GM12864 (cell line): ENCODE results near the gene UMODL1.

ENCODE experiments used
- DNase-seq: peaks from one replicate; pipeline ENCODE4 v3.0.0-alpha.2; 2011; ENCODE audit warnings: low read depth
- H3K4me3 ChIP-seq: 2 replicates; pipeline ENCODE4 v1.5.1; 2011; ENCODE audit warnings: mild to moderate bottlenecking, low read depth, low read length, control low read depth
- TF ChIP-seq, protein P1 (sequence below): IDR thresholded peaks from 2 replicates; pipeline ENCODE4 v1.5.1; 2011; ENCODE audit warnings: low read depth, mild to moderate bottlenecking, moderate library complexity, low read length, control low read depth, inconsistent platforms; ENCODE audit errors: missing control alignments

UMODL1 gene

DNA sequence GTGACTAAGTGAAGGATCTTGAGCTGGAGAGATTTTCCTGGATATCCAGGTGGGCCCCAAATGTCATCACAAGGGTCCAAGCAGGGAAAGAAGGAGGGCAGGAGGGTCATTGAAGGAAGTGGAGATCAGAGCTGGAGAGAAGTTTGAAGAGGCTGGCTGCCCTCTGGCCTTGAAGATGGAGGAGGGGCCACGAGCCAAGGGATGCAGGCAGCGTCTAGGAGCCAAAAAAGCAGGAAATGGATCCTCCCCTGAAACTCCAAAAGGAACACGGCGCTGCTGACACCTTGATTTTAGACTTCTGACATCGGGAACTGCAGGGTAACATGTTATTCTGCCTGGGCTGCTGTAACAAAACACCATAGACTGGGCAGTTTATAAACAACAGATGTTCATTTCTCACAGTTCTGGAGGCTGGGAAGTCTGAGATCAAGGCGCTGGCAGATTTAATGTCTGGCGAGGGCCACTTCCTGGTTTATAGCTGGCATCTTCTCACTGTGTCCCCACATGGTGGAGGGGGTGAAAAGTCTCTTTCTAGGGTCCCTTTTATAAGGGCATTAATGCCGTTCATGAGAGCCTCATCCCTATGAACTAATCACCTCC is 32.2 kb upstream of the UMODL1 start:
- DNase-seq: no peak
- H3K4me3 ChIP-seq: no peak overlapping the region
- TF ChIP-seq, protein P1, sequence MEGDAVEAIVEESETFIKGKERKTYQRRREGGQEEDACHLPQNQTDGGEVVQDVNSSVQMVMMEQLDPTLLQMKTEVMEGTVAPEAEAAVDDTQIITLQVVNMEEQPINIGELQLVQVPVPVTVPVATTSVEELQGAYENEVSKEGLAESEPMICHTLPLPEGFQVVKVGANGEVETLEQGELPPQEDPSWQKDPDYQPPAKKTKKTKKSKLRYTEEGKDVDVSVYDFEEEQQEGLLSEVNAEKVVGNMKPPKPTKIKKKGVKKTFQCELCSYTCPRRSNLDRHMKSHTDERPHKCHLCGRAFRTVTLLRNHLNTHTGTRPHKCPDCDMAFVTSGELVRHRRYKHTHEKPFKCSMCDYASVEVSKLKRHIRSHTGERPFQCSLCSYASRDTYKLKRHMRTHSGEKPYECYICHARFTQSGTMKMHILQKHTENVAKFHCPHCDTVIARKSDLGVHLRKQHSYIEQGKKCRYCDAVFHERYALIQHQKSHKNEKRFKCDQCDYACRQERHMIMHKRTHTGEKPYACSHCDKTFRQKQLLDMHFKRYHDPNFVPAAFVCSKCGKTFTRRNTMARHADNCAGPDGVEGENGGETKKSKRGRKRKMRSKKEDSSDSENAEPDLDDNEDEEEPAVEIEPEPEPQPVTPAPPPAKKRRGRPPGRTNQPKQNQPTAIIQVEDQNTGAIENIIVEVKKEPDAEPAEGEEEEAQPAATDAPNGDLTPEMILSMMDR: no peak

DNA sequence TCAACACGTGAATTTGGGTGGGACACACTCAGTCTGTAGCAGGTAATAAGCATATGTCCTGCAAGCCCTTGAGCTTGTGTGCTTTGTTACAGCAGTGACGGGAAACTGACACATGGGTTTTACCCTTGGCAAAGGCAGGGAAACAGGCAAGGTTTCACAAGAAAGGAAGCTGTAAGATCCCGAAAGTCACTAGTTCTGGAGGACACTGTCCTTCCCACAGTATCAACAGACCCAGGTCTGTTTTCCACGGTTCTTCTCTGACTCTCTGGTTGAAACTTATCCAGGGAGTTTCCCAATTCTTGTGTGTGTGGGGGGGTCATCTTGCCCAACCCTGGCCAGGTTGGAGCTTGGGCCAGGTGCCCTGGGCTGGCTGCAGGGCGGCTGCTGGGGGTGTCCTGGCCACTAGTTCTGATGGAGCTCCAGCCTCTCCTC is 31.6 kb upstream of the UMODL1 start:
- no peak overlapping the region for H3K4me3 ChIP-seq
- no peak for DNase-seq
- TF ChIP-seq, protein P1: no peak

DNA sequence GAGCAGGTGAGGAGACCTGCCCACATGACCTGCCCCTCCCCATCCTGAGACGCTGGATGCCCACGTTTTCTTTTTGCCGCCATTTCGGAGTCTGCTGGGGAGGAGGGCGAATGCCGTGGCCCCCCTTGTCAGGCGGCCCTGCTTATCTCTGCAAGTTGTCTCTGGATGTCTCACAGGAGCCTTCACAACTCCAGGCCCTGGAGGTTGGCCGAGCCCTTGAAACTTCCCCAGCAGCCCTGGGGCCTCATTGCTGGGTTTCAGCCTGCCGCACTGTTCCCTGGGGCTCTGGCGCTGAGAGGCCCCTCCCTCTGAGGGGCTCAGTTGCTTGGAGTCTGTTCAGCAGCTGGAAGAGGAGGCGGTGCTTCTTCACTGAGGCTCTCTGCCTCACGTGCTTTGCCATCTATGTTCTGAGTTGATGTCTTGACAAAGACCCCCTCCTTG is 31.2 kb upstream of the UMODL1 start:
- TF ChIP-seq, protein P1: no peak
- no peak for DNase-seq
- H3K4me3 ChIP-seq: no peak overlapping the region

DNA sequence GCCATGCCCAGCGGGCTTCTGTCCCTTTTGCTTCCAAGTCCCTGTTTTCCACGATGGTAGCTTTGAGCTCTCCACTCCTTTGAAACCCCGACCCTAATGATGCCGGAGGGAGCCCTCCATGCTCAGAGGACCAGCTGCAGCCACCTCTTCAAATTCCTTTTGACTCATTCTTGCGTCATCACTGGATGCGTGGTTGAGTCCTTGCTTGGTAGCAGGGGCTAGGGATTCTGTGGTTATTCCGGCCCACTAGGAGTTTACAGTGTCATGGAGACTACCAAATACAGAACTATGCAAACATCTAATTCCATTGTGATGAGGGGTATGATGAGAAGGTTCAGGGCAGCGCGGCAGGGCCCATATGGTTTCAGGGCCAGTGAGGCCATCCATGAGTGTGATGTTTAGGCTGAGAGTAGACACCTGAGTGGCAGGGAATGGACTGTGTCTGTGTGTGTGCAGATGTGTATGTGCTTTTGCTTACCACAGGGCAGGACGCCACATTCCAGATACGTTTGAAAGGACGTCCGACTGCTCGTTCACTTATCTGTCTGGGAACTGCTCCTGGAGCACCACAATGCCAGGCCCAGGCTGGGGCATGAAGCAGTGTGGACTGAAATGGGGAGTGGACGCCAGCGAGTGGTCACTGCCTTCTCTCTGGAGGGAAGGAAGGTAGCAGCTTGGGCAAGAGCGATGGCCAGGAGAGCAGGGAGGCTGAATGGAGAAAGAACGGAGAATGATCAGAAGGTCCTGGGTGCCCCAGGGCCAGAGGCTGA is 30.5 kb upstream of the UMODL1 start:
- no peak for DNase-seq
- TF ChIP-seq, protein P1: no peak
- H3K4me3 ChIP-seq: no peak overlapping the region

DNA sequence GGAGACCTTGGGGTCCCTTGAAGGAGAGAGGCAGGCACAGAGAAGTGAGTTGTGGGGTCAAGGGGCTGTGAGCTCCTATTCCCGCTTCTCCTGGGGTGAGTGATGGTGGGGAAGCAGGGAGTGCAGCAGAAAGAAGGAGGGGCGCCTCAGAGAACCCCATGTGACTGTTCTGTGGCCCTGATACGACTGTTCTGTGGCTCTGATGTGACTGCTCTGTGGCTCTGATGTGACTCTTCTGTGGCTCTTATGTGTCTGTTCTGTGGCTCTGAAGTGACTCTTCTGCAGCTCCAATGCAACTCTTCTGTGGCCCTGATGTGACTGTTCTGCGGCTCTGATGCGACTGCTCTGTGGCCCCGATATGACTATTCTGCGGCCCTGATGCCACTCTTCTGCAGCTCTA is 29.9 kb upstream of the UMODL1 start:
- no peak overlapping the region for H3K4me3 ChIP-seq
- TF ChIP-seq, protein P1: no peak
- no peak for DNase-seq

DNA sequence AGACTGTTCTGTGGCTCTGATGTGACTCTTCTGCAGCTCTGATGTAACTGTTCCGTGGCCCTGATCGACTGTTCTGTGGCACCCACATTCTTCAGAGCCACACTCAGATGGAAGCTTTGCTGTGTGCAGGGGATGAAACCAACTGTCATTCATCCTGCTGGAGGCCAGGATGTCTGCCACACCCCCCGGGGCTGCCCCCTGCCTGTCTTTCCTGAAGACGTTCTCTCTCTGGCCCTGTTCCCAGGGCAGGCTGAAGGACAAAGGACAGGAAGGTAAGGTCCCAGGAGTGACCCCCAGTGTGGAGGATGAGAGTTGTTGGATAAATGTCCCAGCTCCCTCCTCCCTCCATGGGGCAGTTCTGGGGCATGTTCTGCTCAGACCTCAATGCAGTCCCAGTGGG is 29.4 kb upstream of the UMODL1 start:
- no peak overlapping the region for H3K4me3 ChIP-seq
- TF ChIP-seq, protein P1: no peak
- DNase-seq: no peak
